ENCODE measurements around the gene KPNA1. TPM values are rescaled to one million over a fixed set of nuclear protein-coding genes. Genes with fewer than 3 reads are reported as not detected.

KPNA1 gene
- polyA plus RNA-seq, 2 of the 4 experiments (the other 2 are of a cell fraction), result 48.1 to 81.8 TPM

DNA sequence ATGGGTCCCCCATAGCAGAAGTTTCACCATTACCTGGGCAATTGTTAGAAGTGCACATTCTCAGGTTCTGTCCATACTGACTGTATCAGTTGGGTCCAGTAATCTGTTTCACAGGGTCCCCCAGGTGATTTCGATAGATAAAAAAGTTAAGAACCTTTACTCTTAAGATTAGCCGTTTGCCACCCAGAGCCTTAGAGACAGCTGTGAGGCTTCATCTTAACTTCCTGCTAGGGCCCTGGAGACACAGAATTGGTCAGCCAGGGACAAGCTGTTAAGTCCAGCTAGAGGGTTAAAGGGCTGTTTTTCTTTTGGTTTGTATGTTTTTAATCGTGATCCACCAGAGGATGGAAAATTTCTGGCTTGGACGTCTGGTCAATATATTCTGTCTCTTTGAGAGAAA lies 124.1 kb downstream of the KPNA1 start (continued):
- no peak for TF ChIP-seq RNF2 (IDR thresholded peaks at IDR 0.05; ENCODE audit: borderline replicate concordance, low read depth)

DNA sequence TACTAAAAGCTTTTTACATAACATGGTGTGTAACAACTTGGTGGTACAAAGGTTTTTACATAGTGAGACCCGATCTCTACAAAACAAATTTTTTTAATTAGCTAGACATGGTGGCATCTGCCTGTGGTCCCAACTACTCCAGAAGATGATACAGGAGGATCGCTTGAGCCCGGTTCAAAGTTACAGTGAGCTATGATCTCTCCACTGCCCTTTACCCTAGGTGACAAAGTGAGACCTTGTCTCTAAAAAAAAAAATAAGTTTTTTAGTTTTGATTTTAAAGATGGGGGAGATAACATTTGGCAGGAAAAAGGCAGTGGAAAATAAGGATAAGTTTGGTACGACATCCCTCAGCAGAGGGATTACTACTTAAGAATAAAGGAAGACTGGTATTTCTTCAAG lies 124.8 kb downstream of the KPNA1 start:
- CTCF ChIA-PET, result interaction anchor here (1.1 to 1.3 kb wide), 2 partner anchors 21 to 287 kb away, joined by 3 read pairs; no protein-coding TSS in a partner anchor
- no peak for FAIRE-seq
- POLR2A ChIA-PET, result interaction anchor here (0.7 to 1.1 kb wide), 2 partner anchors 27 to 629 kb away, joined by 3 read pairs; no protein-coding TSS in a partner anchor

DNA sequence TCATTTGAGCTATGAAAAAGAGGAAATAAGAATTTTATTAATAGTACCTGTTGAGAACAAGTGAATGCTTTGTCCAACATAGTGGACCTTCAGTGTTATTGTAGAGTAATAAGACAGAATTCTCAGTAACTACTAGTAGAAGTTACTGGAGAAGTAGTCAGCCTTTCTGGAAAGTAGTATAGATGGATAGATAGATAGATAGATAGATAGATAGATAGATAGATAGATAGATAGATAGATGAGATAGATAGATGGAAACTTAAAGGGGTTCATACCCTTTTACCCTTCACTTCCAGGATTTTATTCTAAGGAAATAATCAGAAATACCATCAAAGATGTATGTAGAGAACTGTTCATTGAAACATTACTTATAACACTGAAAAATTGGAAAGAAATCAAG lies 125.5 kb downstream of the KPNA1 start:
- H3K4me2 ChIP-seq, result no peak overlapping the region
- FAIRE-seq (no peak), ATAC-seq (no peak), DNase-seq (ENCODE audit: low read depth in 1 of 2, low spot score in 1 of 2) (no peak)
- no peak overlapping the region for H3K27ac ChIP-seq
- H3K4me3 ChIP-seq, result no peak overlapping the region
- ChIA-PET CTCF (no interaction called here), POLR2A (no interaction called here)
- H3K4me1 ChIP-seq, result peaks cover 7% of the 10 kb centered on the region; the same call in 1 of the 3 replicates
- no peaks in the 10 kb centered on the region for H3K9me3 ChIP-seq
- TF ChIP-seq KDM1A (IDR thresholded peaks at IDR 0.05; ENCODE audit: low read depth) (no peak), TFCP2L1 (CRISPR knock-in tag; IDR thresholded peaks at IDR 0.05) (no peak), MAFK (IDR thresholded peaks at IDR 0.05; ENCODE audit: partially characterized antibody) (no peak), HOXB5 (CRISPR knock-in tag; IDR thresholded peaks at IDR 0.05) (no peak), EHMT2 (IDR thresholded peaks at IDR 0.05; ENCODE audit: low read depth) (no peak), PHF8 (IDR thresholded peaks at IDR 0.05; ENCODE audit: borderline replicate concordance, low read depth) (no peak), FOSB (CRISPR knock-in tag; IDR thresholded peaks at IDR 0.05) (no peak), HOXB13 (CRISPR knock-in tag; IDR thresholded peaks at IDR 0.05; ENCODE audit: low read depth) (no peak), BCL3 (IDR thresholded peaks at IDR 0.05) (no peak), MYC (IDR thresholded peaks at IDR 0.05; ENCODE audit: borderline replicate concordance, low read length) (no peak), JUN (IDR thresholded peaks at IDR 0.05) (no peak), POLR2A (IDR thresholded peaks at IDR 0.05; ENCODE audit: low read length) (no peak), BHLHE40 (IDR thresholded peaks at IDR 0.05; ENCODE audit: low read depth, low read length) (no peak), FOSL2 (IDR thresholded peaks at IDR 0.05) (no peak), FOSL2 (CRISPR knock-in tag; IDR thresholded peaks at IDR 0.05) (no peak)
- TF ChIP-seq, protein P1, sequence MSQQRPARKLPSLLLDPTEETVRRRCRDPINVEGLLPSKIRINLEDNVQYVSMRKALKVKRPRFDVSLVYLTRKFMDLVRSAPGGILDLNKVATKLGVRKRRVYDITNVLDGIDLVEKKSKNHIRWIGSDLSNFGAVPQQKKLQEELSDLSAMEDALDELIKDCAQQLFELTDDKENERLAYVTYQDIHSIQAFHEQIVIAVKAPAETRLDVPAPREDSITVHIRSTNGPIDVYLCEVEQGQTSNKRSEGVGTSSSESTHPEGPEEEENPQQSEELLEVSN (IDR thresholded peaks at IDR 0.05; ENCODE audit: borderline replicate concordance, low read depth), result no peak
- TF ChIP-seq, protein P2, sequence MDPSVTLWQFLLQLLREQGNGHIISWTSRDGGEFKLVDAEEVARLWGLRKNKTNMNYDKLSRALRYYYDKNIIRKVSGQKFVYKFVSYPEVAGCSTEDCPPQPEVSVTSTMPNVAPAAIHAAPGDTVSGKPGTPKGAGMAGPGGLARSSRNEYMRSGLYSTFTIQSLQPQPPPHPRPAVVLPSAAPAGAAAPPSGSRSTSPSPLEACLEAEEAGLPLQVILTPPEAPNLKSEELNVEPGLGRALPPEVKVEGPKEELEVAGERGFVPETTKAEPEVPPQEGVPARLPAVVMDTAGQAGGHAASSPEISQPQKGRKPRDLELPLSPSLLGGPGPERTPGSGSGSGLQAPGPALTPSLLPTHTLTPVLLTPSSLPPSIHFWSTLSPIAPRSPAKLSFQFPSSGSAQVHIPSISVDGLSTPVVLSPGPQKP (IDR thresholded peaks at IDR 0.05; ENCODE audit: low read depth, low read length), result no peak
- TF ChIP-seq, protein P3, sequence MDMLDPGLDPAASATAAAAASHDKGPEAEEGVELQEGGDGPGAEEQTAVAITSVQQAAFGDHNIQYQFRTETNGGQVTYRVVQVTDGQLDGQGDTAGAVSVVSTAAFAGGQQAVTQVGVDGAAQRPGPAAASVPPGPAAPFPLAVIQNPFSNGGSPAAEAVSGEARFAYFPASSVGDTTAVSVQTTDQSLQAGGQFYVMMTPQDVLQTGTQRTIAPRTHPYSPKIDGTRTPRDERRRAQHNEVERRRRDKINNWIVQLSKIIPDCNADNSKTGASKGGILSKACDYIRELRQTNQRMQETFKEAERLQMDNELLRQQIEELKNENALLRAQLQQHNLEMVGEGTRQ (IDR thresholded peaks at IDR 0.05), result no peak

More for the DNA sequence above, 124.8 kb downstream of the KPNA1 start:
- no peak for ATAC-seq
- Histone ChIP-seq H3K4me1 (peaks cover 4% of the 10 kb centered on the region; the same call in 1 of the 3 replicates), H3K27ac (no peak overlapping the region), H3K4me2 (no peak overlapping the region), H3K9me3 (no peaks in the 10 kb centered on the region), H3K4me3 (no peak overlapping the region)
- DNase-seq (ENCODE audit: low read depth in 1 of 2, low spot score in 1 of 2), result no peak
- TF ChIP-seq SMC3 (IDR thresholded peaks at IDR 0.05) (no peak), MAFK (IDR thresholded peaks at IDR 0.05; ENCODE audit: partially characterized antibody) (no peak), NFE2L2 (conservative IDR thresholded peaks at IDR 0.05; ENCODE audit: low read length) (no peak), RCOR1 (IDR thresholded peaks at IDR 0.05; ENCODE audit: low read depth, low read length) (no peak), RAD21 (conservative IDR thresholded peaks at IDR 0.05 in 1 of 2, IDR thresholded peaks at IDR 0.05 in 1 of 2) (no peak), JUN (IDR thresholded peaks at IDR 0.05) (no peak), KDM1A (IDR thresholded peaks at IDR 0.05; ENCODE audit: low read depth) (no peak), GATA3 (IDR thresholded peaks at IDR 0.05; ENCODE audit: borderline replicate concordance) (no peak), HOXA7 (CRISPR knock-in tag; IDR thresholded peaks at IDR 0.05) (no peak), HOXB5 (CRISPR knock-in tag; IDR thresholded peaks at IDR 0.05) (no peak), ZC3H11A (IDR thresholded peaks at IDR 0.05) (no peak), MYC (IDR thresholded peaks at IDR 0.05; ENCODE audit: borderline replicate concordance, low read length) (no peak), RFX5 (IDR thresholded peaks at IDR 0.05) (no peak), HOXB13 (CRISPR knock-in tag; IDR thresholded peaks at IDR 0.05; ENCODE audit: low read depth) (no peak), FOSL2 (IDR thresholded peaks at IDR 0.05) (no peak), FOSL2 (CRISPR knock-in tag; IDR thresholded peaks at IDR 0.05) (no peak), NPAS2 (CRISPR knock-in tag; IDR thresholded peaks at IDR 0.05; ENCODE audit: borderline replicate concordance) (no peak), CBX2 (IDR thresholded peaks at IDR 0.05; ENCODE audit: borderline replicate concordance, low read depth) (no peak), NR3C1 (IDR thresholded peaks at IDR 0.05) (no peak)
- TF ChIP-seq, protein P4, sequence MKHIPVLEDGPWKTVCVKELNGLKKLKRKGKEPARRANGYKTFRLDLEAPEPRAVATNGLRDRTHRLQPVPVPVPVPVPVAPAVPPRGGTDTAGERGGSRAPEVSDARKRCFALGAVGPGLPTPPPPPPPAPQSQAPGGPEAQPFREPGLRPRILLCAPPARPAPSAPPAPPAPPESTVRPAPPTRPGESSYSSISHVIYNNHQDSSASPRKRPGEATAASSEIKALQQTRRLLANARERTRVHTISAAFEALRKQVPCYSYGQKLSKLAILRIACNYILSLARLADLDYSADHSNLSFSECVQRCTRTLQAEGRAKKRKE (CRISPR knock-in tag; IDR thresholded peaks at IDR 0.05; ENCODE audit: low read depth), result no peak
- TF ChIP-seq, protein P3 (IDR thresholded peaks at IDR 0.05), result no peak
- WGBS (ENCODE audit: missing lambda C conversion rate), result 94% methylated on average over 4 of the region's 4 CpGs
